Measurements from ENCODE around the gene SOCS1.

The SOCS1 gene

DNA sequence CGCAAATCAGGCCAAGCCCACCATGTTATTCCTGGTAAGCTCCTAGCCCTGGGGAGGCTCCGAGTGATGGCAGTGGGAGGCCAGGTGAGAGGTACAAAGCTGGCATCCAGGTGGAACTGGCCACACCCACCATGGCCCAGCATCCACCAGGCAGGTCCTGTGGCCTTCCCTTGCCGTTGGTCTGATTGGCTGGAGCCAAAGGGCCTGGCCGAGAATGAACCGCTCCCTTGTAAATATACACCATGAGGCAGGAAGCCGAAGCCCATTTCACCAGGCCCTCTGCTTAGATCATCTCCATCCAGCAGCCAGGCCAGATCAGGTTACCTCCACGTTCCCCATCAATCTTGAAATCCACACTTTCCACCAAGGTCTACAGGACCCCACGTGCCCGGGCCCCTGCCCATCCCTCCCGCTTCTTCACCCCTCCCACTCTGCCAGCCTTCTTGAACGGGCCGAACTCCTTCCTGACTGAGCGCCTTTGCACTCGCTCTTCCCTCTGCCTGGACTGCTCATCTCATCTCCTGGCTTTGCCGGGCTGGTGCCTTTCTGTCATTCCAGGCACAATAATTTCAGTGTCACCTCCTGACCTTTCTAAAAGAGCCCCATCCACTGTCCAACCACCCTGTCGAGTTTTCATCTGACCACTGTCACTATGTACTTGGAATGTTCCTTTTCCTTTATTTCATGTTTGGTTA is 5.8 kb downstream of the SOCS1 start:
- TF ChIP-seq, protein P1, sequence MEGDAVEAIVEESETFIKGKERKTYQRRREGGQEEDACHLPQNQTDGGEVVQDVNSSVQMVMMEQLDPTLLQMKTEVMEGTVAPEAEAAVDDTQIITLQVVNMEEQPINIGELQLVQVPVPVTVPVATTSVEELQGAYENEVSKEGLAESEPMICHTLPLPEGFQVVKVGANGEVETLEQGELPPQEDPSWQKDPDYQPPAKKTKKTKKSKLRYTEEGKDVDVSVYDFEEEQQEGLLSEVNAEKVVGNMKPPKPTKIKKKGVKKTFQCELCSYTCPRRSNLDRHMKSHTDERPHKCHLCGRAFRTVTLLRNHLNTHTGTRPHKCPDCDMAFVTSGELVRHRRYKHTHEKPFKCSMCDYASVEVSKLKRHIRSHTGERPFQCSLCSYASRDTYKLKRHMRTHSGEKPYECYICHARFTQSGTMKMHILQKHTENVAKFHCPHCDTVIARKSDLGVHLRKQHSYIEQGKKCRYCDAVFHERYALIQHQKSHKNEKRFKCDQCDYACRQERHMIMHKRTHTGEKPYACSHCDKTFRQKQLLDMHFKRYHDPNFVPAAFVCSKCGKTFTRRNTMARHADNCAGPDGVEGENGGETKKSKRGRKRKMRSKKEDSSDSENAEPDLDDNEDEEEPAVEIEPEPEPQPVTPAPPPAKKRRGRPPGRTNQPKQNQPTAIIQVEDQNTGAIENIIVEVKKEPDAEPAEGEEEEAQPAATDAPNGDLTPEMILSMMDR (IDR thresholded peaks at IDR 0.05; ENCODE audit: insufficient read depth, low read length) = no peak
- TF ChIP-seq GABPA (IDR thresholded peaks at IDR 0.05; ENCODE audit: low read depth) = no peak
- TF ChIP-seq, protein P2, sequence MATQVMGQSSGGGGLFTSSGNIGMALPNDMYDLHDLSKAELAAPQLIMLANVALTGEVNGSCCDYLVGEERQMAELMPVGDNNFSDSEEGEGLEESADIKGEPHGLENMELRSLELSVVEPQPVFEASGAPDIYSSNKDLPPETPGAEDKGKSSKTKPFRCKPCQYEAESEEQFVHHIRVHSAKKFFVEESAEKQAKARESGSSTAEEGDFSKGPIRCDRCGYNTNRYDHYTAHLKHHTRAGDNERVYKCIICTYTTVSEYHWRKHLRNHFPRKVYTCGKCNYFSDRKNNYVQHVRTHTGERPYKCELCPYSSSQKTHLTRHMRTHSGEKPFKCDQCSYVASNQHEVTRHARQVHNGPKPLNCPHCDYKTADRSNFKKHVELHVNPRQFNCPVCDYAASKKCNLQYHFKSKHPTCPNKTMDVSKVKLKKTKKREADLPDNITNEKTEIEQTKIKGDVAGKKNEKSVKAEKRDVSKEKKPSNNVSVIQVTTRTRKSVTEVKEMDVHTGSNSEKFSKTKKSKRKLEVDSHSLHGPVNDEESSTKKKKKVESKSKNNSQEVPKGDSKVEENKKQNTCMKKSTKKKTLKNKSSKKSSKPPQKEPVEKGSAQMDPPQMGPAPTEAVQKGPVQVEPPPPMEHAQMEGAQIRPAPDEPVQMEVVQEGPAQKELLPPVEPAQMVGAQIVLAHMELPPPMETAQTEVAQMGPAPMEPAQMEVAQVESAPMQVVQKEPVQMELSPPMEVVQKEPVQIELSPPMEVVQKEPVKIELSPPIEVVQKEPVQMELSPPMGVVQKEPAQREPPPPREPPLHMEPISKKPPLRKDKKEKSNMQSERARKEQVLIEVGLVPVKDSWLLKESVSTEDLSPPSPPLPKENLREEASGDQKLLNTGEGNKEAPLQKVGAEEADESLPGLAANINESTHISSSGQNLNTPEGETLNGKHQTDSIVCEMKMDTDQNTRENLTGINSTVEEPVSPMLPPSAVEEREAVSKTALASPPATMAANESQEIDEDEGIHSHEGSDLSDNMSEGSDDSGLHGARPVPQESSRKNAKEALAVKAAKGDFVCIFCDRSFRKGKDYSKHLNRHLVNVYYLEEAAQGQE (IDR thresholded peaks at IDR 0.05; ENCODE audit: insufficient replicate concordance, low read depth) = no peak
- TF ChIP-seq SPI1 (IDR thresholded peaks at IDR 0.05; ENCODE audit: borderline replicate concordance, low read depth) = no peak
- no peak for TF ChIP-seq POLR2AphosphoS5 (IDR thresholded peaks at IDR 0.05; ENCODE audit: low read depth)

DNA sequence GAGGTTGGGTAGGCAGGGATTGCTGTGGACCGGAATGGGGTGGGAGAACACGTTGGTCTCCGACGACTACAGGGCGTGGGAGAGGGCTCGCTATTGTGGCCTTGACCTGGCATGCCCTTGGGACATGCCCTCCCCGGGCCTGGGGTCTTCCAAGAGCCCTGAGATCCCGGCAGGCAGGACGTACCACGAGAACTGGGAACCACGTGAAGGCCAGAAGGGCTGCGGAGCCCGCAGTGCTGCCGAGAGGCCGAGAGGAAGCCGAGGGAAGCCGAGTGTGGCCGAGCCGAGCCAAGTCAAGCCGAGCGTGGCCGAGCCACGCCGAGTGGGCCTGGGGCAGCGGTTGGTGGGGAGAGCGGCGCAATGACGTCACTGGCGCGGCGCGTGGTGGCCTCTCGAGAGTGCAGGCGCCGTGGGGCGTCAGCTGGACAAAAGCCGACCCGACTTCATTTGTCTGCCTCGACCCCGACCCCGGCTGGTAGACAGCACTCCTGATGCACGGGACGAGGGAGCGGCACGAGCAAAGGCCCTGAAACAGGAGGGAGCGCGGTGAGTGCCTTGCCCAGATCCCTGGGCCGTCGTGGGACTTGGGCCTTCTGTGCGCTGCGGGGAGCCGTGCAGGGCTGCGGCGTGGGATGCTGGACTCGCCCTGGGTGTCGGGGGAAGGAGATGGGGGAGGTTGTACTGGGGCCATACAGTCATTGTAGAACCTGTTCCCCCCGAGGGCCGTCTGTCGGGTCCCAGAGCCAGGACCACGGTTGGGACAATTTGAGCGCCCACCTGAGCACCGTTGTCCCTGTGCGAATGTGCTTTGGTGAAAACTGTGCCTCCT is 6.6 kb downstream of the SOCS1 start:
- H3K4me3 ChIP-seq (replicated peaks; ENCODE audit: insufficient read depth, low read length) = no peak overlapping the region
- no peak overlapping the region for H3K27ac ChIP-seq (replicated peaks)
- TF ChIP-seq SPI1 (IDR thresholded peaks at IDR 0.05; ENCODE audit: borderline replicate concordance, low read depth) (no peak), POLR2AphosphoS5 (IDR thresholded peaks at IDR 0.05; ENCODE audit: low read depth) (no peak)
- TF ChIP-seq, protein P2 (IDR thresholded peaks at IDR 0.05; ENCODE audit: insufficient replicate concordance, low read depth) = no peak
- H3K27me3 ChIP-seq (ENCODE audit: insufficient read depth, poor library complexity, severe bottlenecking) = no peaks in the 10 kb centered on the region
- no peak for DNase-seq (ENCODE audit: low read depth in 1 of 2, low spot score in 1 of 2)

More for the DNA sequence above, 5.8 kb downstream of the SOCS1 start:
- Histone ChIP-seq H3K27me3 (ENCODE audit: insufficient read depth, poor library complexity, severe bottlenecking) (no peaks in the 10 kb centered on the region), H3K27ac (replicated peaks) (no peak overlapping the region), H3K4me3 (replicated peaks; ENCODE audit: insufficient read depth, low read length) (no peak overlapping the region)
- DNase-seq (ENCODE audit: low read depth in 1 of 2, low spot score in 1 of 2) = no peak

DNA sequence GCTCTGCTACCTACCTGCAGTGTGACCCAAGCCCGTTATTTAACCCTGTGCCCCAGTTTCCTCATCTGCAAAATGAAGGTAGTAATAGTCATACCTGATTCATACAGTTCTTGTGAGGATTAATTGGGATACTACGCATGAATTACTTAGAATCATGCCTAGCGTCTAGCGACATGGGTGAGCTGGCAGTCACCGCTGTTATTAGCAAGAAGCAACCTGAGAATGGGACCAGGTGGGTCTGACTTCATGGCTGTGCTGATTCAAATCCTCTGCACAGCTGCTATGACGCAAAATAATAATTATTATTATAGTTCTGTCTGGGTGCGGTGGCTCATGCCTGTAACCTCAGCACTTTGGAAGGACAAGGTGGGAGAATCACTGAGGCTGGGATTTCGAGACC is 7.9 kb downstream of the SOCS1 start:
- H3K27ac ChIP-seq (replicated peaks) = no peak overlapping the region
- H3K4me3 ChIP-seq (replicated peaks; ENCODE audit: insufficient read depth, low read length) = no peak overlapping the region
- H3K27me3 ChIP-seq (ENCODE audit: insufficient read depth, poor library complexity, severe bottlenecking) = no peaks in the 10 kb centered on the region
- TF ChIP-seq, protein P1 (IDR thresholded peaks at IDR 0.05; ENCODE audit: insufficient read depth, low read length) = no peak
- TF ChIP-seq, protein P2 (IDR thresholded peaks at IDR 0.05; ENCODE audit: insufficient replicate concordance, low read depth) = no peak
- TF ChIP-seq SPI1 (IDR thresholded peaks at IDR 0.05; ENCODE audit: borderline replicate concordance, low read depth) = no peak
- TF ChIP-seq GABPA (IDR thresholded peaks at IDR 0.05; ENCODE audit: low read depth) = no peak
- no peak for TF ChIP-seq POLR2AphosphoS5 (IDR thresholded peaks at IDR 0.05; ENCODE audit: low read depth)
- no peak for DNase-seq (ENCODE audit: low read depth in 1 of 2, low spot score in 1 of 2)
